HEK293T (cell line): ENCODE measurements around the gene TMEM179.

Experiments used
- BHLHE40 ChIP-seq: fragments of 450-650 bp; IDR thresholded peaks from 2 replicates; pipeline ENCODE4 v1.6.1; 2016; ENCODE audit warnings: mild to moderate bottlenecking, moderate library complexity, borderline replicate concordance
- CTBP1 ChIP-seq: fragments of 450-650 bp; IDR thresholded peaks from 2 replicates; pipeline ENCODE4 v1.6.1; 2016; ENCODE audit warnings: borderline replicate concordance
- ELF4 ChIP-seq: fragments of 450-650 bp; IDR thresholded peaks from 2 replicates; pipeline ENCODE4 v1.6.1; 2017; ENCODE audit warnings: antibody characterized with exemption
- FOXA1 ChIP-seq: fragments of 450-650 bp; IDR thresholded peaks from 2 replicates; pipeline ENCODE4 v1.6.1; 2016; ENCODE audit warnings: mild to moderate bottlenecking
- FOXM1 ChIP-seq: fragments of 450-650 bp; IDR thresholded peaks from 2 replicates; pipeline ENCODE4 v1.6.1; 2017; ENCODE audit warnings: mild to moderate bottlenecking, borderline replicate concordance
- HDGF ChIP-seq: fragments of 450-650 bp; IDR thresholded peaks from 2 replicates; pipeline ENCODE4 v1.6.1; 2017; ENCODE audit warnings: antibody characterized with exemption, borderline replicate concordance
- L3MBTL2 ChIP-seq: fragments of 450-650 bp; conservative IDR thresholded peaks from 2 replicates; pipeline ENCODE4 v1.6.1; 2016; ENCODE audit warnings: mild to moderate bottlenecking
- NFRKB ChIP-seq: fragments of 450-650 bp; IDR thresholded peaks from 2 replicates; pipeline ENCODE4 v1.6.1; 2016; ENCODE audit warnings: mild to moderate bottlenecking, moderate library complexity
- SP1 ChIP-seq: fragments of 450-650 bp; IDR thresholded peaks from 2 replicates; pipeline ENCODE4 v1.6.1; 2017

DNA sequence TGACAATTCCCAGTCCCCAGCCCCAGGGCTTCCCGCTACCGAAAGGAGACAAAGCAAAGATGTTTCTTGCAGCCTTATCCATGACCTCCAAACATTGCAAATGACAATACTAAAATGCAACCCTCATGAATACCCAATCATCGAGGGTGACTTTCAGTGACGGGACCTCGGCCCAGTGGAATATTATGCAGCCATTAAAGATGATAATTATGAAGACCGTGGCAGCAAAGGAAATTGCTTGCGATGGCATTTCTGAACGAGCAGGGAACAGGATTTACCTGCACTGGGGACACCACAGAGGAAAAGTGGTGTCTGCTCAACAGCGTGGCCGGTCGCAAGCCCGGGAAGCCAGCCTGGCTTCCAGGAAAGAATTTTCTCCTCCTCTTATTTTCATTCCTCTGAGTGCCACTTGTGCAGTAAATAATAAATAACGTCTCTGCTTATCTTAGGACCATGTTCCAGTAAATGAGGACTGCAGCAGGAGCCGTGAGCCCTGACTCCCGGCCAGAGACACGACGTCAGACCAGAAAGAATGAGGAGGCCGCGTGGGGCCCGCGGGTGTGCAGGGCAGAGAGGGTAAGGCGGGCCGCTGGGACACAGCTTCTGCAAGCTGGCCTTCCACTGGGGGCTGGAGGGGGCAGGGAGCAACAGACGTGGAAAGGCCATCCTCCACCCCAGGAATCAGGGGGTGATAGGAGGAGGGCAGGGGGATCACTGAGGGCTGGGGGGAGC lies 18.4 kb downstream of the TMEM179 start:
- TF ChIP-seq NFRKB (no peak), HDGF (no peak), SP1 (no peak), L3MBTL2 (no peak), ELF4 (no peak), FOXA1 (no peak), CTBP1 (no peak), BHLHE40 (no peak), FOXM1 (no peak)
